Thyroid gland (tissue), 4 donors: ENCODE results near the gene RBMX.

Experiments used
- POLR2A ChIP-seq, 2 donors: fragments of 450-650 bp; IDR thresholded peaks; one replicate each; pipeline ENCODE4 v1.6.1; 2017; ENCODE audit warnings: antibody characterized with exemption in 2 of 2, mild to moderate bottlenecking in 2 of 2, moderate library complexity in 1 of 2
- TF ChIP-seq, protein P1 (sequence below), 6 experiments: fragments of 200-600 bp in 3 of 6; fragments of 450-650 bp in 3 of 6; sonication (generic) in 3 of 6; IDR thresholded peaks; one replicate each; pipeline ENCODE4 v1.5.1; 2016 to 2019; ENCODE audit warnings: antibody characterized with exemption in 6 of 6, mild to moderate bottlenecking in 2 of 6, inconsistent platforms in 1 of 6, moderate library complexity in 1 of 6

DNA sequence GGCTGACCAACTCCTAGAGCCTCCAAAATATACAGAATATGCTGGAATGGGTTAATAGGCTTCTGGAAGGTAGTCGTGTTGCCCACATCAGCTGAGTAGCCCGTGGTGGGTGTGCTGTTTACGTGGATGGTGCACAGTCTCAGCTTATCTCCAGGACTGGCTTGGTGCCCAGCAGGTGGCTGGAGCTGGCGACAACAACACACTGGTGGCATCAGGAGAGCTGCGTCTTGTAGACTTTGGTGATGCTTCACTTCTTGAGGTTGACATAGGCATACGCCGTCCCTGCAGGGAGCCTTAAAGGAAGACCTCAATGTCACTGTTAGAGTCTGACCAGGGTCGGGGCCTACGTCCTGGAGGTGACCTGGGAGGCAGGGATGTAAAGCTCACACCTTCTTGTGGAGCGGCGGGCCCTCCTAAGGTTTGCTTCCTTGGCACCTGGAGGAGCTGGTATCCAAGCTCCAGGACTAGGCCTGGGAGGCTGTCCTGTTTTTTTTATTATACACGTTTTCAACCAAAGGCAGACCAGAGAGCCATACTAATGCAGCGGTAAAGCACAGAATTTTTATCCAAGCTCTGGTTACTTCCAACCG lies 26.5 kb upstream of the RBMX start:
- TF ChIP-seq, protein P1, sequence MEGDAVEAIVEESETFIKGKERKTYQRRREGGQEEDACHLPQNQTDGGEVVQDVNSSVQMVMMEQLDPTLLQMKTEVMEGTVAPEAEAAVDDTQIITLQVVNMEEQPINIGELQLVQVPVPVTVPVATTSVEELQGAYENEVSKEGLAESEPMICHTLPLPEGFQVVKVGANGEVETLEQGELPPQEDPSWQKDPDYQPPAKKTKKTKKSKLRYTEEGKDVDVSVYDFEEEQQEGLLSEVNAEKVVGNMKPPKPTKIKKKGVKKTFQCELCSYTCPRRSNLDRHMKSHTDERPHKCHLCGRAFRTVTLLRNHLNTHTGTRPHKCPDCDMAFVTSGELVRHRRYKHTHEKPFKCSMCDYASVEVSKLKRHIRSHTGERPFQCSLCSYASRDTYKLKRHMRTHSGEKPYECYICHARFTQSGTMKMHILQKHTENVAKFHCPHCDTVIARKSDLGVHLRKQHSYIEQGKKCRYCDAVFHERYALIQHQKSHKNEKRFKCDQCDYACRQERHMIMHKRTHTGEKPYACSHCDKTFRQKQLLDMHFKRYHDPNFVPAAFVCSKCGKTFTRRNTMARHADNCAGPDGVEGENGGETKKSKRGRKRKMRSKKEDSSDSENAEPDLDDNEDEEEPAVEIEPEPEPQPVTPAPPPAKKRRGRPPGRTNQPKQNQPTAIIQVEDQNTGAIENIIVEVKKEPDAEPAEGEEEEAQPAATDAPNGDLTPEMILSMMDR (IDR thresholded peaks at IDR 0.05) = no peak
- no peak for TF ChIP-seq POLR2A (IDR thresholded peaks at IDR 0.05)
